A549 (cell line): ENCODE data around the gene SLC16A4. TPM values are rescaled to one million over a fixed set of nuclear protein-coding genes. Genes with fewer than 3 reads are reported as not detected.

ENCODE experiments used
- ATAC-seq, 2 experiments: fragments of 200-7000 bp in 1 of 2; fragments of >200 bp in 1 of 2; cut with Nextera tagmentation in 1 of 2; cut with Tn5 transposase in 1 of 2; 3 replicates each; pipeline versions ENCODE4 v1.8.0 to v1.9.1; 2018 to 2020; ENCODE audit warnings: mild to moderate bottlenecking in 1 of 2, moderate library complexity in 1 of 2
- CTCF ChIA-PET: fragments of 300-600 bp; sonication (Branson Sonifier 250); formaldehyde crosslinking; extraction: SDS; loops from one replicate; lab custom pipeline; 2021; ENCODE audit warnings: antibody characterized with exemption, inconsistent platforms; lab: Yijun Ruan, JAX
- POLR2A ChIA-PET: fragments of 350-600 bp; formaldehyde crosslinking; extraction: SDS; loops from one replicate; lab custom pipeline; 2021; ENCODE audit warnings: antibody characterized with exemption, inconsistent platforms; lab: Yijun Ruan, JAX
- DNase-seq, 2 experiments: peaks; one replicate each; pipeline versions ENCODE4 v3.0.0 to v3.0.0-alpha.2; 2011 to 2016; ENCODE audit warnings: low read depth in 1 of 2, low spot score in 1 of 2
- FAIRE-seq: peaks from 2 replicates; lab custom pipeline; 2011; peaks lifted over from hg19 to GRCh38; lab: Jason Lieb, UNC
- H3K27ac ChIP-seq, 2 experiments: fragments of >200 bp; sonication (Bioruptor Twin); formaldehyde crosslinking; 3 replicates each; pipeline ENCODE4 v1.5.1; 2016 to 2017
- H3K4me1 ChIP-seq: fragments of >200 bp; sonication (Bioruptor Twin); formaldehyde crosslinking; 3 replicates; pipeline ENCODE4 v1.6.1; 2016
- H3K4me2 ChIP-seq: fragments of >200 bp; sonication (Bioruptor Twin); formaldehyde crosslinking; 3 replicates; pipeline ENCODE4 v1.6.1; 2016
- H3K4me3 ChIP-seq: fragments of >200 bp; sonication (Bioruptor Twin); formaldehyde crosslinking; 3 replicates; pipeline ENCODE4 v1.5.1; 2016
- H3K9me3 ChIP-seq: fragments of >200 bp; sonication (Bioruptor Twin); formaldehyde crosslinking; 3 replicates; pipeline ENCODE4 v1.6.1; 2016
- BHLHE40 ChIP-seq: IDR thresholded peaks from 2 replicates; pipeline ENCODE4 v1.6.1; 2012; ENCODE audit warnings: low read depth, low read length, inconsistent platforms
- CHD4 ChIP-seq: fragments of 200-600 bp; sonication (generic); IDR thresholded peaks from 2 replicates; pipeline ENCODE4 v1.6.1; 2016; ENCODE audit warnings: antibody characterized with exemption, mild to moderate bottlenecking, borderline replicate concordance
- EP300 ChIP-seq, 2 experiments: fragments of >200 bp; sonication (Bioruptor Twin); formaldehyde crosslinking; IDR thresholded peaks; 2 replicates in 1 of 2; 3 replicates in 1 of 2; pipeline ENCODE4 v1.6.1; 2016 to 2017
- ESRRA ChIP-seq: fragments of 150-350 bp; IDR thresholded peaks from 2 replicates; pipeline ENCODE4 v1.6.1; 2014; ENCODE audit warnings: mild to moderate bottlenecking, low read length, borderline replicate concordance
- FOSL2 ChIP-seq, 2 experiments: fragments of 450-650 bp in 1 of 2; fragments of >200 bp in 1 of 2; sonication (Bioruptor Twin) in 1 of 2; formaldehyde crosslinking; IDR thresholded peaks; 2 replicates each; pipeline versions ENCODE4 v1.5.0 to v1.6.1; 2016 to 2020; ENCODE audit warnings: mild to moderate bottlenecking in 1 of 2, moderate library complexity in 1 of 2
- FOXS1 ChIP-seq: fragments of 250-450 bp; sonication (Bioruptor Pico); IDR thresholded peaks from 2 replicates; pipeline ENCODE4 v1.5.0; 2020; ENCODE audit warnings: mild to moderate bottlenecking, moderate library complexity
- GATA3 ChIP-seq: IDR thresholded peaks from 2 replicates; pipeline ENCODE4 v1.6.1; 2012; ENCODE audit warnings: borderline replicate concordance
- HEYL ChIP-seq: fragments of 250-450 bp; sonication (Bioruptor Pico); IDR thresholded peaks from 2 replicates; pipeline ENCODE4 v1.8.0; 2021; ENCODE audit warnings: mild to moderate bottlenecking, moderate library complexity
- HOXA7 ChIP-seq: fragments of 250-450 bp; sonication (Bioruptor Pico); IDR thresholded peaks from 2 replicates; pipeline ENCODE4 v1.5.0; 2020; ENCODE audit warnings: mild to moderate bottlenecking, moderate library complexity
- HOXB13 ChIP-seq: fragments of 250-450 bp; sonication (Bioruptor Pico); IDR thresholded peaks from 2 replicates; pipeline ENCODE4 v1.5.0; 2020; ENCODE audit warnings: low read depth, mild to moderate bottlenecking, moderate library complexity
- HOXB5 ChIP-seq: fragments of 250-450 bp; sonication (Bioruptor Pico); IDR thresholded peaks from 2 replicates; pipeline ENCODE4 v1.5.0; 2020; ENCODE audit warnings: mild to moderate bottlenecking, moderate library complexity
- JUN ChIP-seq, 2 experiments: fragments of >200 bp; sonication (Bioruptor Twin); formaldehyde crosslinking; IDR thresholded peaks; 2 replicates in 1 of 2; 3 replicates in 1 of 2; pipeline ENCODE4 v1.6.1; 2016 to 2017
- MAFK ChIP-seq: fragments of 450-650 bp; IDR thresholded peaks from 2 replicates; pipeline ENCODE4 v1.6.1; 2014; ENCODE audit not compliant: partially characterized antibody
- MAZ ChIP-seq: fragments of 150-350 bp; IDR thresholded peaks from 2 replicates; pipeline ENCODE4 v1.6.1; 2014; ENCODE audit warnings: antibody characterized with exemption, low read depth, low read length, borderline replicate concordance
- MYC ChIP-seq: IDR thresholded peaks from 2 replicates; pipeline ENCODE4 v1.6.1; 2012; ENCODE audit warnings: mild to moderate bottlenecking, inconsistent platforms, low read length, improper control_type of control experiment, borderline replicate concordance
- NPAS2 ChIP-seq: fragments of 250-450 bp; sonication (Bioruptor Pico); IDR thresholded peaks from 2 replicates; pipeline ENCODE4 v1.8.0; 2022; ENCODE audit warnings: mild to moderate bottlenecking, moderate library complexity, borderline replicate concordance
- NR3C1 ChIP-seq: fragments of >200 bp; sonication (Bioruptor Twin); formaldehyde crosslinking; IDR thresholded peaks from 3 replicates; pipeline ENCODE4 v1.6.1; 2017
- RAD21 ChIP-seq, 2 experiments: fragments of >200 bp in 1 of 2; sonication (Bioruptor Twin) in 1 of 2; formaldehyde crosslinking in 1 of 2; IDR thresholded peaks in 1 of 2; conservative IDR thresholded peaks in 1 of 2; 2 replicates in 1 of 2; 3 replicates in 1 of 2; pipeline ENCODE4 v1.6.1; 2012 to 2018; ENCODE audit warnings: inconsistent platforms in 1 of 2
- RCOR1 ChIP-seq: fragments of 150-350 bp; IDR thresholded peaks from 2 replicates; pipeline ENCODE4 v1.6.1; 2014; ENCODE audit warnings: antibody characterized with exemption, low read length, low read depth
- RNF2 ChIP-seq: fragments of 200-600 bp; sonication (generic); IDR thresholded peaks from 2 replicates; pipeline ENCODE4 v1.6.1; 2016; ENCODE audit warnings: low read depth, mild to moderate bottlenecking, antibody characterized with exemption, moderate library complexity, borderline replicate concordance
- SMC3 ChIP-seq: fragments of >200 bp; sonication (Bioruptor Twin); formaldehyde crosslinking; IDR thresholded peaks from 3 replicates; pipeline ENCODE4 v1.6.1; 2018; ENCODE audit warnings: inconsistent platforms
- TFCP2L1 ChIP-seq: fragments of 250-450 bp; sonication (Bioruptor Pico); IDR thresholded peaks from 2 replicates; pipeline ENCODE4 v1.5.0; 2021; ENCODE audit warnings: mild to moderate bottlenecking
- TP53 ChIP-seq: fragments of 250-450 bp; sonication (Bioruptor Pico); IDR thresholded peaks from 2 replicates; pipeline ENCODE4 v1.5.0; 2021; ENCODE audit warnings: mild to moderate bottlenecking, moderate library complexity
- WGBS: methylation state at CpG from one replicate; pipeline ENCODE4 v1.1.6; 2017; ENCODE audit errors: missing lambda C conversion rate; 5-methylcytosine and 5-hydroxymethylcytosine counted together
- polyA plus RNA-seq, 4 experiments: library from polyadenylated mRNA; depleted of rRNA in 3 of 4; stranded (reverse); fragments of >200 nt; fragmentation: RNase III in 1 of 4; extraction: RNeasy Plus Mini Kit Qiagen cat#74134 plus additional on column Dnase treatment in 1 of 4; gene quantifications; 2 replicates in 3 of 4; 3 replicates in 1 of 4; pipeline ENCODE4 v1.2.3, GENCODE V29; 2011 to 2017
- TF ChIP-seq, protein P1 (sequence below): fragments of >200 bp; sonication (Bioruptor Twin); formaldehyde crosslinking; IDR thresholded peaks from 3 replicates; pipeline ENCODE4 v1.5.1; 2016
- TF ChIP-seq, protein P2 (sequence below): IDR thresholded peaks from 2 replicates; pipeline ENCODE4 v1.6.1; 2012
- TF ChIP-seq, protein P3 (sequence below): fragments of 250-450 bp; sonication (Bioruptor Pico); IDR thresholded peaks from 2 replicates; pipeline ENCODE4 v1.5.0; 2020; ENCODE audit warnings: low read depth, mild to moderate bottlenecking, moderate library complexity
- TF ChIP-seq, protein P4 (sequence below): fragments of >200 bp; sonication (Bioruptor Twin); formaldehyde crosslinking; IDR thresholded peaks from 3 replicates; pipeline ENCODE4 v1.6.1; 2016
- TF ChIP-seq, protein P5 (sequence below): fragments of 150-350 bp; IDR thresholded peaks from 2 replicates; pipeline ENCODE4 v1.6.1; 2014; ENCODE audit warnings: low read depth, mild to moderate bottlenecking, low read length
- TF ChIP-seq, protein P6 (sequence below): fragments of 250-450 bp; sonication (Bioruptor Pico); IDR thresholded peaks from 2 replicates; pipeline ENCODE4 v1.5.0; 2021; ENCODE audit warnings: mild to moderate bottlenecking, moderate library complexity, borderline replicate concordance
- TF ChIP-seq, protein P7 (sequence below): IDR thresholded peaks from 2 replicates; pipeline ENCODE4 v1.6.1; 2012; ENCODE audit warnings: low read depth, borderline replicate concordance

SLC16A4 gene
- polyA plus RNA-seq, 2 of the 4 experiments (the other 2 are of a cell fraction) = 61.0 to 176 TPM

DNA sequence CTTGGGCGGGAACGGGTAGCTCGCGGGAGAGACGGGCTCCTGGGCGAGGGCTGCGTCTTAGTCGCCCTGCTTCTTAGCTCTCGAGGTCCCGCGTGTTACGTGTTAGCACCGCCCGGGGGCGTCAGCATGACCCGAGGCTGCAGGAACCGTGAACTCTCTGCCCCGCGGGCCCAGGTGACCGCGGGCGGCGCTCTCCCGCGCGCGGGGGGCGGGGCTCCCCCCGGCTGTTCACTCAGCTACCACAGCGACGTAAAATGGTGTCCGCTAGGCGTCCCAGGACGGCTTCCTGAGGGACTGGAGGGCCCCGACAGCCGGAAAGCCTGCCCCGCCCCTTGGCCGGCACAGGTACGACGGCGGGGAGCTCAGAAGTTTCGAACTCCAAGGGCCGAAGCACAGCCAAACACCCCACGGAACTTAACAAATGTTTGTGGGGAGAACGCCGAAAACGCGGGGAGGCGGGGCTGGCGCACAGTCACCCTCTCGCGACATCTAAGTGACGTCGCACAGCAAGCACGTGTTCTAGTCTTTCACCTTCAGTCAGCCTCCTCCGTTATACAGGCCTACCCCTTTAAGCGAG, 52.4 kb downstream of the SLC16A4 start:
- peak; percentile 84 to 86 for ATAC-seq
- Histone ChIP-seq H3K9me3 (no peaks in the 10 kb centered on the region), H3K4me3 (peak overlapping the region; percentile 91), H3K27ac (peak overlapping the region; percentile 91 to 99), H3K4me1 (peaks cover 58% of the 10 kb centered on the region), H3K4me2 (peak overlapping the region; percentile 87)
- POLR2A ChIA-PET = interaction anchor here (0.6 to 3.2 kb wide), 22 partner anchors 10 to 626 kb away, joined by 3 to 37 read pairs (median 4); partner anchors contain the start of genes KCNC4, LAMTOR5, LRIF1 and SLC16A4
- 2% methylated on average over 13 of the region's 57 CpGs for WGBS
- CTCF ChIA-PET = interaction anchor here (0.7 to 5.5 kb wide), 31 partner anchors 9 to 287 kb away, joined by 3 to 36 read pairs (median 5); no protein-coding TSS in a partner anchor
- peak in 1 of 2 experiments; percentile 84 for DNase-seq
- no peak for FAIRE-seq
- no peak for TF ChIP-seq CHD4
- no peak for TF ChIP-seq TFCP2L1 (CRISPR knock-in tag)
- TF ChIP-seq FOXS1 (CRISPR knock-in tag) = no peak
- peak in 1 of 2 experiments; percentile 78; a peak in 3 of 5 replicates for TF ChIP-seq JUN (IDR thresholded peaks at IDR 0.05)
- TF ChIP-seq, protein P1, sequence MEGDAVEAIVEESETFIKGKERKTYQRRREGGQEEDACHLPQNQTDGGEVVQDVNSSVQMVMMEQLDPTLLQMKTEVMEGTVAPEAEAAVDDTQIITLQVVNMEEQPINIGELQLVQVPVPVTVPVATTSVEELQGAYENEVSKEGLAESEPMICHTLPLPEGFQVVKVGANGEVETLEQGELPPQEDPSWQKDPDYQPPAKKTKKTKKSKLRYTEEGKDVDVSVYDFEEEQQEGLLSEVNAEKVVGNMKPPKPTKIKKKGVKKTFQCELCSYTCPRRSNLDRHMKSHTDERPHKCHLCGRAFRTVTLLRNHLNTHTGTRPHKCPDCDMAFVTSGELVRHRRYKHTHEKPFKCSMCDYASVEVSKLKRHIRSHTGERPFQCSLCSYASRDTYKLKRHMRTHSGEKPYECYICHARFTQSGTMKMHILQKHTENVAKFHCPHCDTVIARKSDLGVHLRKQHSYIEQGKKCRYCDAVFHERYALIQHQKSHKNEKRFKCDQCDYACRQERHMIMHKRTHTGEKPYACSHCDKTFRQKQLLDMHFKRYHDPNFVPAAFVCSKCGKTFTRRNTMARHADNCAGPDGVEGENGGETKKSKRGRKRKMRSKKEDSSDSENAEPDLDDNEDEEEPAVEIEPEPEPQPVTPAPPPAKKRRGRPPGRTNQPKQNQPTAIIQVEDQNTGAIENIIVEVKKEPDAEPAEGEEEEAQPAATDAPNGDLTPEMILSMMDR = peak; percentile 34; the same call in 2 of the 3 replicates
- no peak for TF ChIP-seq RCOR1
- TF ChIP-seq, protein P2, sequence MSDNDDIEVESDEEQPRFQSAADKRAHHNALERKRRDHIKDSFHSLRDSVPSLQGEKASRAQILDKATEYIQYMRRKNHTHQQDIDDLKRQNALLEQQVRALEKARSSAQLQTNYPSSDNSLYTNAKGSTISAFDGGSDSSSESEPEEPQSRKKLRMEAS = peak; percentile 85
- TF ChIP-seq, protein P3, sequence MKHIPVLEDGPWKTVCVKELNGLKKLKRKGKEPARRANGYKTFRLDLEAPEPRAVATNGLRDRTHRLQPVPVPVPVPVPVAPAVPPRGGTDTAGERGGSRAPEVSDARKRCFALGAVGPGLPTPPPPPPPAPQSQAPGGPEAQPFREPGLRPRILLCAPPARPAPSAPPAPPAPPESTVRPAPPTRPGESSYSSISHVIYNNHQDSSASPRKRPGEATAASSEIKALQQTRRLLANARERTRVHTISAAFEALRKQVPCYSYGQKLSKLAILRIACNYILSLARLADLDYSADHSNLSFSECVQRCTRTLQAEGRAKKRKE (CRISPR knock-in tag) = no peak
- TF ChIP-seq, protein P4, sequence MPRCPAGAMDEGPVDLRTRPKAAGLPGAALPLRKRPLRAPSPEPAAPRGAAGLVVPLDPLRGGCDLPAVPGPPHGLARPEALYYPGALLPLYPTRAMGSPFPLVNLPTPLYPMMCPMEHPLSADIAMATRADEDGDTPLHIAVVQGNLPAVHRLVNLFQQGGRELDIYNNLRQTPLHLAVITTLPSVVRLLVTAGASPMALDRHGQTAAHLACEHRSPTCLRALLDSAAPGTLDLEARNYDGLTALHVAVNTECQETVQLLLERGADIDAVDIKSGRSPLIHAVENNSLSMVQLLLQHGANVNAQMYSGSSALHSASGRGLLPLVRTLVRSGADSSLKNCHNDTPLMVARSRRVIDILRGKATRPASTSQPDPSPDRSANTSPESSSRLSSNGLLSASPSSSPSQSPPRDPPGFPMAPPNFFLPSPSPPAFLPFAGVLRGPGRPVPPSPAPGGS = peak; percentile 39; the same call in 1 of the 3 replicates
- TF ChIP-seq EP300 (IDR thresholded peaks at IDR 0.05) = no peak; a peak in 1 of 5 replicates
- TF ChIP-seq HEYL = no peak
- peak; percentile 41; the same call in 1 of the 2 replicates for TF ChIP-seq HOXB5 (CRISPR knock-in tag)
- no peak for TF ChIP-seq ESRRA
- TF ChIP-seq, protein P5, sequence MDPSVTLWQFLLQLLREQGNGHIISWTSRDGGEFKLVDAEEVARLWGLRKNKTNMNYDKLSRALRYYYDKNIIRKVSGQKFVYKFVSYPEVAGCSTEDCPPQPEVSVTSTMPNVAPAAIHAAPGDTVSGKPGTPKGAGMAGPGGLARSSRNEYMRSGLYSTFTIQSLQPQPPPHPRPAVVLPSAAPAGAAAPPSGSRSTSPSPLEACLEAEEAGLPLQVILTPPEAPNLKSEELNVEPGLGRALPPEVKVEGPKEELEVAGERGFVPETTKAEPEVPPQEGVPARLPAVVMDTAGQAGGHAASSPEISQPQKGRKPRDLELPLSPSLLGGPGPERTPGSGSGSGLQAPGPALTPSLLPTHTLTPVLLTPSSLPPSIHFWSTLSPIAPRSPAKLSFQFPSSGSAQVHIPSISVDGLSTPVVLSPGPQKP = no peak
- TF ChIP-seq MYC = peak; percentile 12; the same call in 1 of the 2 replicates
- TF ChIP-seq, protein P6, sequence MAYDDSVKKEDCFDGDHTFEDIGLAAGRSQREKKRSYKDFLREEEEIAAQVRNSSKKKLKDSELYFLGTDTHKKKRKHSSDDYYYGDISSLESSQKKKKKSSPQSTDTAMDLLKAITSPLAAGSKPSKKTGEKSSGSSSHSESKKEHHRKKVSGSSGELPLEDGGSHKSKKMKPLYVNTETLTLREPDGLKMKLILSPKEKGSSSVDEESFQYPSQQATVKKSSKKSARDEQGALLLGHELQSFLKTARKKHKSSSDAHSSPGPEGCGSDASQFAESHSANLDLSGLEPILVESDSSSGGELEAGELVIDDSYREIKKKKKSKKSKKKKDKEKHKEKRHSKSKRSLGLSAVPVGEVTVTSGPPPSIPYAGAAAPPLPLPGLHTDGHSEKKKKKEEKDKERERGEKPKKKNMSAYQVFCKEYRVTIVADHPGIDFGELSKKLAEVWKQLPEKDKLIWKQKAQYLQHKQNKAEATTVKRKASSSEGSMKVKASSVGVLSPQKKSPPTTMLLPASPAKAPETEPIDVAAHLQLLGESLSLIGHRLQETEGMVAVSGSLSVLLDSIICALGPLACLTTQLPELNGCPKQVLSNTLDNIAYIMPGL (CRISPR knock-in tag) = peak; percentile 40; the same call in 1 of the 2 replicates
- TF ChIP-seq RNF2 = no peak
- no peak for TF ChIP-seq BHLHE40
- TF ChIP-seq MAZ = 0 out of 2 replicates have a peak, but pooled peaks have one; percentile 9
- no peak for TF ChIP-seq FOSL2 (IDR thresholded peaks at IDR 0.05)
- TF ChIP-seq FOSL2 (CRISPR knock-in tag; IDR thresholded peaks at IDR 0.05) = peak; percentile 11; the same call in 1 of the 2 replicates
- TF ChIP-seq NPAS2 (CRISPR knock-in tag) = no peak
- no peak for TF ChIP-seq TP53 (CRISPR knock-in tag)
- TF ChIP-seq, protein P7, sequence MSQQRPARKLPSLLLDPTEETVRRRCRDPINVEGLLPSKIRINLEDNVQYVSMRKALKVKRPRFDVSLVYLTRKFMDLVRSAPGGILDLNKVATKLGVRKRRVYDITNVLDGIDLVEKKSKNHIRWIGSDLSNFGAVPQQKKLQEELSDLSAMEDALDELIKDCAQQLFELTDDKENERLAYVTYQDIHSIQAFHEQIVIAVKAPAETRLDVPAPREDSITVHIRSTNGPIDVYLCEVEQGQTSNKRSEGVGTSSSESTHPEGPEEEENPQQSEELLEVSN = peak; percentile 84
- 0 out of 5 replicates have a peak, but pooled peaks of 1 of the 2 experiments have one; percentile 25 for TF ChIP-seq RAD21 (conservative IDR thresholded peaks at IDR 0.05 in 1 of 2, IDR thresholded peaks at IDR 0.05 in 1 of 2)
- TF ChIP-seq GATA3 = peak; percentile 22; the same call in 1 of the 2 replicates
- TF ChIP-seq NR3C1 = no peak
- TF ChIP-seq HOXA7 = no peak
- TF ChIP-seq MAFK = no peak
- no peak for TF ChIP-seq HOXB13
- TF ChIP-seq SMC3 = peak; percentile 19; the same call in 1 of the 3 replicates
